Measurements from ENCODE around the gene CCL2.

Gene CCL2

GRCh38 chr17:34252444-34253138 is 2.5 kb upstream of the CCL2 start:
- Histone ChIP-seq H3K9me3 (replicated peaks in 1 of 2; ENCODE audit: control insufficient read depth in 2 of 2, insufficient read depth in 1 of 2, low read depth in 1 of 2, low read length in 2 of 2) (no peaks in the 10 kb centered on the region), H3K9ac (ENCODE audit: low read depth, low read length, poor library complexity) (no peak overlapping the region), H3K36me3 (replicated peaks in 1 of 2; ENCODE audit: control insufficient read depth in 2 of 2, insufficient read depth in 2 of 2, low read length in 2 of 2) (no peaks in the 10 kb centered on the region), H2AFZ (ENCODE audit: low read length) (no peak overlapping the region), H3K27ac (replicated peaks; ENCODE audit: low read length) (no peak overlapping the region), H2BK12ac (ENCODE audit: low read length) (no peak overlapping the region), H3K23ac (ENCODE audit: low read depth, low read length, poor library complexity) (no peak overlapping the region), H3K79me1 (ENCODE audit: low read depth, low read length) (no peaks in the 10 kb centered on the region), H3K18ac (ENCODE audit: low read length) (no peak overlapping the region), H2BK120ac (ENCODE audit: low read depth, low read length) (no peak overlapping the region), H4K91ac (ENCODE audit: low read depth, low read length, poor library complexity) (no peak overlapping the region), H3K27me3 (ENCODE audit: control insufficient read depth in 3 of 3, insufficient read depth in 3 of 3, low read depth in 1 of 3, low read length in 3 of 3) (no peaks in the 10 kb centered on the region), H3K14ac (ENCODE audit: low read length) (no peak overlapping the region), H2BK15ac (ENCODE audit: low read length) (no peak overlapping the region), H2BK5ac (ENCODE audit: low read length) (no peak overlapping the region), H3K4ac (ENCODE audit: low read length) (no peak overlapping the region), H4K8ac (ENCODE audit: low read depth, low read length) (no peak overlapping the region), H2AK5ac (ENCODE audit: low read depth, low read length) (no peak overlapping the region), H3K4me1 (ENCODE audit: control insufficient read depth in 2 of 2, insufficient read depth in 1 of 2, low read depth in 1 of 2, low read length in 2 of 2) (peaks cover 0 to 12% of the 10 kb centered on the region in 2 donors), H3K4me3 (ENCODE audit: low read length in 2 of 2) (no peak overlapping the region), H3K4me2 (ENCODE audit: insufficient read depth, low read length, poor library complexity, severe bottlenecking) (no peak overlapping the region)
- DNase-seq (ENCODE audit: low spot score) = no peak
- no CpG with 5 or more reads among the region's 6 CpGs for WGBS, 2 donors (ENCODE audit: extremely low coverage in 2 of 2, insufficient read length in 2 of 2, insufficient replicate concordance in 1 of 2)

DNA sequence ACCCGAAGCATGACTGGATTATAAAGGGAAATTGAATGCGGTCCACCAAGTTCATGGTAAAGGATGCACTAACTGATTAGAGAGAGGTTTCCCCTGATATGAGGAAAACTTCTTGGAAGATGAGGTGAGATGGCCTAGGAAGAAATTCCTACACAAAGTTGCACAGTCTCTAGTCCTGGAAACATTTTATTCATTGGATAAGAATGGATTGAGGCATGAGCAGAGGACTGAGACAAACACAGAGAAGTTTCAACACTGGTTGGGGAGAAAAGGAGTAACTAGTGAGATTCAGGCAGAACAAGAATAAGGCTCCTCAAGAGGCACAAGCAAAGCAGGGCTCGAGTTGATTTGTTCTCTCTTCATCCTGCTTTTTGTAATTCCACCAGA is 2.0 kb upstream of the CCL2 start:
- Histone ChIP-seq H2BK15ac (ENCODE audit: low read length) (no peak overlapping the region), H3K4ac (ENCODE audit: low read length) (no peak overlapping the region), H3K14ac (ENCODE audit: low read length) (no peak overlapping the region), H3K4me1 (ENCODE audit: control insufficient read depth in 2 of 2, insufficient read depth in 1 of 2, low read depth in 1 of 2, low read length in 2 of 2) (peaks cover 0 to 12% of the 10 kb centered on the region in 2 donors), H2AK5ac (ENCODE audit: low read depth, low read length) (no peak overlapping the region), H4K8ac (ENCODE audit: low read depth, low read length) (no peak overlapping the region), H4K91ac (ENCODE audit: low read depth, low read length, poor library complexity) (no peak overlapping the region), H3K9ac (ENCODE audit: low read depth, low read length, poor library complexity) (no peak overlapping the region), H3K36me3 (replicated peaks in 1 of 2; ENCODE audit: control insufficient read depth in 2 of 2, insufficient read depth in 2 of 2, low read length in 2 of 2) (no peaks in the 10 kb centered on the region), H2BK12ac (ENCODE audit: low read length) (no peak overlapping the region), H2BK120ac (ENCODE audit: low read depth, low read length) (no peak overlapping the region), H3K23ac (ENCODE audit: low read depth, low read length, poor library complexity) (no peak overlapping the region), H3K27ac (replicated peaks; ENCODE audit: low read length) (no peak overlapping the region), H3K4me2 (ENCODE audit: insufficient read depth, low read length, poor library complexity, severe bottlenecking) (no peak overlapping the region), H3K79me1 (ENCODE audit: low read depth, low read length) (no peaks in the 10 kb centered on the region), H3K4me3 (ENCODE audit: low read length in 2 of 2) (no peak overlapping the region), H3K18ac (ENCODE audit: low read length) (no peak overlapping the region), H2AFZ (ENCODE audit: low read length) (no peak overlapping the region), H2BK5ac (ENCODE audit: low read length) (no peak overlapping the region), H3K27me3 (ENCODE audit: control insufficient read depth in 3 of 3, insufficient read depth in 3 of 3, low read depth in 1 of 3, low read length in 3 of 3) (no peaks in the 10 kb centered on the region), H3K9me3 (replicated peaks in 1 of 2; ENCODE audit: control insufficient read depth in 2 of 2, insufficient read depth in 1 of 2, low read depth in 1 of 2, low read length in 2 of 2) (no peaks in the 10 kb centered on the region)
- no peak for DNase-seq (ENCODE audit: low spot score)
- WGBS, 2 donors (ENCODE audit: extremely low coverage in 2 of 2, insufficient read length in 2 of 2, insufficient replicate concordance in 1 of 2) = no CpG with 5 or more reads among the region's 3 CpGs

GRCh38 chr17:34254146-34254545 is 939 bp upstream of the CCL2 start:
- Histone ChIP-seq H3K36me3 (replicated peaks in 1 of 2; ENCODE audit: control insufficient read depth in 2 of 2, insufficient read depth in 2 of 2, low read length in 2 of 2) (no peaks in the 10 kb centered on the region), H3K23ac (ENCODE audit: low read depth, low read length, poor library complexity) (no peak overlapping the region), H2BK120ac (ENCODE audit: low read depth, low read length) (no peak overlapping the region), H3K4ac (ENCODE audit: low read length) (no peak overlapping the region), H4K91ac (ENCODE audit: low read depth, low read length, poor library complexity) (no peak overlapping the region), H3K27ac (replicated peaks; ENCODE audit: low read length) (peak overlapping the region; percentile 49), H3K14ac (ENCODE audit: low read length) (no peak overlapping the region), H2AK5ac (ENCODE audit: low read depth, low read length) (no peak overlapping the region), H2AFZ (ENCODE audit: low read length) (peak overlapping the region; percentile 78), H2BK15ac (ENCODE audit: low read length) (no peak overlapping the region), H4K8ac (ENCODE audit: low read depth, low read length) (no peak overlapping the region), H2BK12ac (ENCODE audit: low read length) (no peak overlapping the region), H3K9me3 (replicated peaks in 1 of 2; ENCODE audit: control insufficient read depth in 2 of 2, insufficient read depth in 1 of 2, low read depth in 1 of 2, low read length in 2 of 2) (no peaks in the 10 kb centered on the region), H3K79me1 (ENCODE audit: low read depth, low read length) (no peaks in the 10 kb centered on the region), H3K4me3 (ENCODE audit: low read length in 2 of 2) (no peak overlapping the region), H3K27me3 (ENCODE audit: control insufficient read depth in 3 of 3, insufficient read depth in 3 of 3, low read depth in 1 of 3, low read length in 3 of 3) (no peaks in the 10 kb centered on the region), H3K9ac (ENCODE audit: low read depth, low read length, poor library complexity) (no peak overlapping the region), H2BK5ac (ENCODE audit: low read length) (no peak overlapping the region), H3K18ac (ENCODE audit: low read length) (no peak overlapping the region), H3K4me1 (ENCODE audit: control insufficient read depth in 2 of 2, insufficient read depth in 1 of 2, low read depth in 1 of 2, low read length in 2 of 2) (peaks cover 0 to 17% of the 10 kb centered on the region in 2 donors), H3K4me2 (ENCODE audit: insufficient read depth, low read length, poor library complexity, severe bottlenecking) (no peak overlapping the region)
- no CpG with 5 or more reads among the region's 3 CpGs for WGBS, 2 donors (ENCODE audit: extremely low coverage in 2 of 2, insufficient read length in 2 of 2, insufficient replicate concordance in 1 of 2)
- DNase-seq (ENCODE audit: low spot score) = no peak

DNA sequence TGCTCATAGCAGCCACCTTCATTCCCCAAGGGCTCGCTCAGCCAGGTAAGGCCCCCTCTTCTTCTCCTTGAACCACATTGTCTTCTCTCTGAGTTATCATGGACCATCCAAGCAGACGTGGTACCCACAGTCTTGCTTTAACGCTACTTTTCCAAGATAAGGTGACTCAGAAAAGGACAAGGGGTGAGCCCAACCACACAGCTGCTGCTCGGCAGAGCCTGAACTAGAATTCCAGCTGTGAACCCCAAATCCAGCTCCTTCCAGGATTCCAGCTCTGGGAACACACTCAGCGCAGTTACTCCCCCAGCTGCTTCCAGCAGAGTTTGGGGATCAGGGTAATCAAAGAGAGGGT is 272 bp downstream of the CCL2 start:
- Histone ChIP-seq H2AFZ (ENCODE audit: low read length) (peak overlapping the region; percentile 78), H3K27ac (replicated peaks; ENCODE audit: low read length) (peak overlapping the region; percentile 15), H3K36me3 (replicated peaks in 1 of 2; ENCODE audit: control insufficient read depth in 2 of 2, insufficient read depth in 2 of 2, low read length in 2 of 2) (no peaks in the 10 kb centered on the region), H3K18ac (ENCODE audit: low read length) (peak overlapping the region; percentile 3), H3K23ac (ENCODE audit: low read depth, low read length, poor library complexity) (no peak overlapping the region), H2BK15ac (ENCODE audit: low read length) (no peak overlapping the region), H2BK5ac (ENCODE audit: low read length) (no peak overlapping the region), H4K91ac (ENCODE audit: low read depth, low read length, poor library complexity) (no peak overlapping the region), H4K8ac (ENCODE audit: low read depth, low read length) (no peak overlapping the region), H2AK5ac (ENCODE audit: low read depth, low read length) (no peak overlapping the region), H3K4me2 (ENCODE audit: insufficient read depth, low read length, poor library complexity, severe bottlenecking) (peak overlapping the region; percentile 41), H3K4ac (ENCODE audit: low read length) (no peak overlapping the region), H3K27me3 (ENCODE audit: control insufficient read depth in 3 of 3, insufficient read depth in 3 of 3, low read depth in 1 of 3, low read length in 3 of 3) (no peaks in the 10 kb centered on the region), H3K9me3 (replicated peaks in 1 of 2; ENCODE audit: control insufficient read depth in 2 of 2, insufficient read depth in 1 of 2, low read depth in 1 of 2, low read length in 2 of 2) (no peaks in the 10 kb centered on the region), H2BK12ac (ENCODE audit: low read length) (no peak overlapping the region), H3K9ac (ENCODE audit: low read depth, low read length, poor library complexity) (no peak overlapping the region), H2BK120ac (ENCODE audit: low read depth, low read length) (no peak overlapping the region), H3K14ac (ENCODE audit: low read length) (no peak overlapping the region), H3K4me3 (ENCODE audit: low read length in 2 of 2) (peak overlapping the region in 1 of 2 donors; percentile 38), H3K79me1 (ENCODE audit: low read depth, low read length) (no peaks in the 10 kb centered on the region), H3K4me1 (ENCODE audit: control insufficient read depth in 2 of 2, insufficient read depth in 1 of 2, low read depth in 1 of 2, low read length in 2 of 2) (peaks cover 0 to 17% of the 10 kb centered on the region in 2 donors)
- no peak for DNase-seq (ENCODE audit: low spot score)
- WGBS, 2 donors (ENCODE audit: extremely low coverage in 2 of 2, insufficient read length in 2 of 2, insufficient replicate concordance in 1 of 2) = no CpG with 5 or more reads among the region's 5 CpGs

Measured in neuronal stem cell (in vitro differentiated cells).